GM15510 (cell line): ENCODE data around the gene C10orf143.

Experiments
- POLR2A ChIP-seq: IDR thresholded peaks from 3 replicates; pipeline ENCODE4 v1.6.1; 2011; ENCODE audit warnings: borderline replicate concordance; ENCODE audit not compliant: insufficient read length; ENCODE audit errors: extremely low read depth

C10orf143 gene

GRCh38 chr10:130072247-130072646, 38.4 kb downstream of the C10orf143 start:
- no peak for TF ChIP-seq POLR2A

DNA sequence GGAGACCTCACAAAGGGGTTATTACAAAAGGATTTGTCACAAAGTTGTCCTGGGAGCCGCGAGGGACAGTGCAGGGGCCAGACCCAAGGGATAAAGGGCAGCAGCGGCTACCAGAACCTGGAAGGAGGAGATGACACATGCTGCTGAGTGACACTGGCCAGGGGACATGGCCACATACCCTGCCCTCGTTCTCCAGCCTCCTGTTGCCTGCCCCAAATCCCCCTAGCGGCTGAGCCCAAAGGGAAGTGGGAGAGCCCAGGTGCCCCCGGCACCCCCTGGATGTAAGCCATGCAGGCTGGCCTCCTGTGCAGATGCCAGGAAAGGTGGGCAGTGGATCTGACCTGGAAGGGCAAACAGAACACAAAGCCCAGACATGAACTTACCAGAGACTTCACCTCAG, 42.7 kb downstream of the C10orf143 start:
- no peak for TF ChIP-seq POLR2A

DNA sequence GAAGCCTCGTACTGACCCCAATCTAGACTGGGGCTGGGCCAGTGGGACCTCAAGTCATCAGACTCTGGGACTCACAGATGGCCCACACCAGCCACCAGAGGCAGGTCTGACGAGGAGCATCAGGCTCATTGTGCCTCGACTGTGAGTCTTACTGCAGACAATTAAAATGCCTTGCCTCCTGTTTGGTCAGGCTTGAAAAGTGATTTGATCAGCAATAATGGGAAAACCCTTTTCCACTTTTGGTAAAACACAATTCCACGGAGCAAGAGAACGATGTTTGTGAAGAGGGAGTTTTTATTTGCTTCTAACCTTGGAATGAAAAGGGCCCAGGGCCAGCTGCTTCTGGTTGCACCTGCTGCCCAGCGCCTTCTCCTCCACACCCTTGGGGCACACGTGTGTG, 43.9 kb downstream of the C10orf143 start:
- no peak for TF ChIP-seq POLR2A

DNA sequence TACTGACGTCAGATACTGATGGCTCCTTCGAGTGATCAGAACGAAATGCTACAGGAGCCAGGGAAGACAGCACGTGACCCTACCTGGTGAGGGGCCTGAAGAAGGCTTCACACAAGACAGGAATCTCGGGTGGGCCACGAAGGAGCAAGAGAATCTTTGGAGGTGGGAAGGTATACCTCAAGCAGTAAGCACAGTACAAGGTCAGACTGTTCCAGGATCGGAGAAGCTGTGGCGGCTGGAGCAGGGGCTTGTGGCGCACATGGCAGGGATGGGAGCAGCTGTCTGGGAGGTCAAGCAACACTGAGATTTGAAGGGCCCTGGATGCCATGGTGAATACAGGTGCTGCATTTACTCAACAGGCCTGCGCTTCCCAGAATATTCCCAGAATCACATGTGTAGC, 45.4 kb downstream of the C10orf143 start:
- no peak for TF ChIP-seq POLR2A

GRCh38 chr10:130064783-130065182, 45.8 kb downstream of the C10orf143 start:
- TF ChIP-seq POLR2A: no peak

- no peak for TF ChIP-seq POLR2A
Observed at GRCh38 chr10:130062976-130063375, 47.7 kb downstream of the C10orf143 start.

- TF ChIP-seq POLR2A: no peak
Observed at GRCh38 chr10:130062201-130062600, 48.4 kb downstream of the C10orf143 start.

DNA sequence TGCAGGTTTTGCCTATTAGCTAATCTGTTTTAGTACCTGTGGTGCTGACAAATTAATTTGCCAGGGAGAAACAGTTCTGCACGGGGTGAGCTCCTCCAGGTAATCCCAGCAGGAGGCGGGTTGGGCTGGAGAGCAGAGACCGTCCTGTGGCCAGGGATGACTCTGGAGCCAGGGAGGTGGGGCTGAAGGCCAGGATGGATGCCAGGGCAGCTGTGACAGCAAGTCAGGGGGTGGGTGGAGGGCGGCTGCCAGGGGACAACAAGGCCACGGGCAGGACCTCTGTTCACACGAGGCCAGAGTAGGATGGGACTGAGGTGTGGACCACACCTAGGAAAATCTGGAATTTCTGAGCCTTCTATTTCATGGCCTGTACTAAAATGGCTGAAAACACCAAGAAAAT, 48.9 kb downstream of the C10orf143 start:
- TF ChIP-seq POLR2A: no peak

- TF ChIP-seq POLR2A: no peak
Observed at GRCh38 chr10:130054021-130054420, 56.6 kb downstream of the C10orf143 start.

DNA sequence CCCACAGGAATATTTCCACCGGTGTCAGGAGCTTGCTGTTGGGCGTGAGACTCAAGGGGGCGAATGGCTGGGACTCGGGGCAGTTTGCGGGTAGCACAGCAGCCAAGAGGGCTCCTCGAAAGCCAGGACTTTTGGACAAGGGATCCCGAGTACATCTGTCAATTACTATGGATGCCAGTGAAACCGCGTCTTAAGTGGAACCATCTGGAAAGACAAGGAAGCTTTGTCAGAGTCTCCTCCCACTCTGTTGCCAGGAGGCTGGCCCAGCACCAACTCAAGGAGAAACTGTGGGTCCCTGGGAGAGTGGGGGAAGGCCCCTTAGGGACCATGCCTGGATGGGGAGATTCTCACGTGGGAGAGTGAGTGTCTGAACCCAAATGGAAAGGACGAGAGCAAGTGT, 57.1 kb downstream of the C10orf143 start:
- TF ChIP-seq POLR2A: no peak

DNA sequence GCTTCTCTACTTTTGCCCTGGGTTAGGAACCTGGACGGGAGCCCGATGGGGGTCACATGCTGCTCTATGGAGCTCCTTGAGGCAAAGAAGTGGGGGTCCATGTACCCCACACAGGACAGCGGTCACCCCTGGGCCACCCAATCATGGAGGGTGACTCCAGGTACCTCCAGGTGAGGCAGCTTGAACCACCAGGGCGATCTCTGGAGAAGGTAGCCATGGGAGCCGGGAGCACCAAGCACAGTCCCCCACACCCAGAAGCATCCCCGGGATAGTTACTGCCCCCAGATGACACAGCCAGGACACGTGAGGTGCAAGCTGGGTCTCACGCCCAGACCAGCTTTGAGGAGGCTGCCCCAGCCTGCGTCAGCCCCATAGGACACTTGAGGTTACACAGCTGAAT, 58.4 kb downstream of the C10orf143 start:
- no peak for TF ChIP-seq POLR2A

DNA sequence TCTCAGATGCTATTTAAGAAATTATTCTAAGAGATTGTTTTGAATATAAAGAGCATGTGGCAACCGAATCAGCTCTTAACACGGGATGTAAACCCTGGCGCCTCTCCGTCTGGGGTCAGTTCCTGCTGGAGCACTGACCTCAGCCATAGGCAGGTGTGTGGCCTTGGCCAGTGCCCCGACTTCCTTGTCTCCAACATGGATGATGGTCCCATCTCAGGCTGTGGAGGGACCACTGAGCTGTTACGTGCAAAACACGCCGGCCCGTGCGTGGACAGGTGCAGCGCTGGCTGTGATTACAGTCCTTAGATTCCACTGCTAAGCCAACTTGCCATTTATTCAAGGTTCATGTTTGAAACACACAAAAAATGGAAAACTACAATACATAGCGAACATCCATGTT, 59.9 kb downstream of the C10orf143 start:
- TF ChIP-seq POLR2A: no peak

- TF ChIP-seq POLR2A: no peak
Observed at GRCh38 chr10:130049987-130050386, 60.6 kb downstream of the C10orf143 start.

- TF ChIP-seq POLR2A: no peak
Observed at GRCh38 chr10:130049244-130049643, 61.4 kb downstream of the C10orf143 start.

DNA sequence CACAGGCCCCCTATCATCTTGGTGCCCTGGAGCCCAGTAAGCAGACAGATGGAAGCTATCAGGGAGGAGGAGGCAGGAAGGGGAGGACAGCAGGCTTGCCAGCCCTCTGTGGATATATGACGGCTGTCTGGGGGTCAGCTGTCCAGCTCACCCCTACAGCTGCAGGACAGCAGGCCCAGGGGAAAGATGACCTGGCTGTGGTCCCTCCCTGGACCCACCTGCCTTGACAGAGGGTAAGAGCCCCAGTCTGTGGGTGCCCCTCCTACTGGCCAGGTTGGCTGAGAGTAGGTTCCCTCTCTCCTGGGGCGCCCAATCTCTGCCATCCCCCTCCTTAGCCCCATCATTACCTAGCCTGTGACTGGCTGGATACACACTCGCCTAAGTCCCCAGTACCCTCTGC, 62.5 kb downstream of the C10orf143 start:
- no peak for TF ChIP-seq POLR2A

DNA sequence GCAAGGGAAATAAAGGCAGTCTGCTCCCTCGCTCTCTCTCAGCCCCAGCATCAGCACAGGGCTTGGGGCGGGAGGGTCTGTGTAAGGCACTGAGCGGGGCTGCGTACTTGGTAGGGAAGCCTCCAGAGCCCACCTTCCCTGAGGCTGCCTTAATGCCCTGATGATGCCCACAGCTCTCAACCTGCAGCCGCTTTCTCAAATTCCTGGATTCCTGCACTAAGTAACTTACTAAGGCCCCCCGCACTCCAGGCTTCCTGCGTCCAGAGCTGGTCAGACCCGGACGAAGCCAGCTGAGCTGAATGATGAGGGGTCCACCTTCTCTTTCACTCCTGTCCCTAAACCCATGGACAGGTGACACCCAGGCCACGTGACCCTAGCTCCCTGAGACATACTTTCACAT, 63.3 kb downstream of the C10orf143 start:
- no peak for TF ChIP-seq POLR2A

- TF ChIP-seq POLR2A: no peak
Observed at GRCh38 chr10:130046591-130046990, 64.0 kb downstream of the C10orf143 start.

DNA sequence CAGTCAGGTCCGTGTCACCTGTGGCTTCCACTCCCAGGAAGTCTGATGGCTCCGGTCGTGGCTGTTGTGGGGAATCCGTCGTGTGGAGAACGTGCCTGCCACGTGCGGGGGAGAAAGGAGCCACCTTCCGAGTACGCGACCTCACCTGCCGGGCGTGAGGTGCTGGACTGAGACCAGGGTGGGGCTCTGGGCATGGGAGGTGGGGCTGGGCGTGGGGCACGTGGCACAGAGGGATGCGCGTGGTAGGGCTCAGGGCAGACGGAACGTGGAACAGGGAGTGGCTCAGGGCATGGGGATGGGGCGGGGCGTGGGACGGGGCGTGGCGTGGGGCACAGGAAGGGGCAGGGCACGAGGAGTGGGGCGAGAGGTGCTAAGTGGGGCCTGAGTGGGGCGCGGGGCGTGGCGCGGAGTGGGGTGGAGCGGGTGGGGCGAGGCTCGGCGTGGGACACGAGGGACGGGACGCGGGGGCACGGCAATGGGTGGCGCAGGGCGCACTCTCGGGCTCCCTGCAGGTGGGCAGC, 64.8 kb downstream of the C10orf143 start:
- TF ChIP-seq POLR2A: no peak

GRCh38 chr10:130045091-130045652, 65.5 kb downstream of the C10orf143 start:
- no peak for TF ChIP-seq POLR2A
